PC-9 (cell line): Measurements from ENCODE around the gene SHROOM3. TPM values are rescaled to one million over a fixed set of nuclear protein-coding genes. Genes with fewer than 3 reads are reported as not detected.

Source experiments
- BruUV-seq: library from RNA; stranded (reverse); fragments of 400-500 nt; replicated peaks from 2 replicates; lab custom pipeline; 2021; lab: Mats Ljungman, UMichigan
- CTCF ChIA-PET: fragments of 300-600 bp; sonication (Branson Sonifier 250); formaldehyde crosslinking; loops from one replicate; lab custom pipeline; 2022; ENCODE audit warnings: antibody characterized with exemption; lab: Charles Lee
- POLR2A ChIA-PET: fragments of 300-600 bp; sonication (Branson Sonifier 250); formaldehyde crosslinking; loops from one replicate; lab custom pipeline; 2022; ENCODE audit warnings: antibody characterized with exemption; ENCODE audit not compliant: unreplicated experiment; lab: Charles Lee
- DNase-seq, 2 experiments: peaks; one replicate each; pipeline versions ENCODE4 v3.0.0 to v3.0.0-alpha.2; 2015 to 2022; ENCODE audit warnings: mixed read lengths in 1 of 2
- H2AFZ ChIP-seq: fragments of 200-600 bp; sonication (generic); 2 replicates; pipeline ENCODE4 v1.8.1; 2017; ENCODE audit warnings: antibody characterized with exemption
- H3F3A ChIP-seq: fragments of 200-600 bp; sonication (generic); 2 replicates; pipeline ENCODE4 v1.8.1; 2017; ENCODE audit warnings: antibody characterized with exemption, mild to moderate bottlenecking, low read depth; ENCODE audit not compliant: insufficient read depth
- H3K27ac ChIP-seq: fragments of 200-600 bp; sonication (generic); 2 replicates; pipeline ENCODE4 v1.6.1; 2016; ENCODE audit warnings: mixed run types
- H3K27me3 ChIP-seq: fragments of 200-600 bp; sonication (generic); 2 replicates; pipeline ENCODE4 v1.6.1; 2016; ENCODE audit warnings: low read depth, mixed run types; ENCODE audit not compliant: insufficient read depth
- H3K36me3 ChIP-seq: fragments of 200-600 bp; sonication (generic); 2 replicates; pipeline ENCODE4 v1.6.1; 2016; ENCODE audit warnings: low read depth, mixed run types
- H3K4me1 ChIP-seq: fragments of 200-600 bp; sonication (generic); replicated peaks from 2 replicates; pipeline ENCODE4 v1.6.1; 2016; ENCODE audit warnings: mixed run types; ENCODE audit not compliant: insufficient read depth
- H3K4me2 ChIP-seq: fragments of 200-600 bp; sonication (generic); 2 replicates; pipeline ENCODE4 v1.6.1; 2017; ENCODE audit warnings: mixed run types
- H3K4me3 ChIP-seq: fragments of 200-600 bp; sonication (generic); 2 replicates; pipeline ENCODE4 v1.6.1; 2016; ENCODE audit warnings: mixed run types
- H3K79me2 ChIP-seq: fragments of 200-600 bp; sonication (generic); 2 replicates; pipeline ENCODE4 v1.6.1; 2017; ENCODE audit warnings: low read depth, mixed run types
- H3K9me2 ChIP-seq: fragments of 200-600 bp; sonication (generic); 2 replicates; pipeline ENCODE4 v1.8.1; 2017; ENCODE audit warnings: mild to moderate bottlenecking; ENCODE audit not compliant: insufficient read depth
- H3K9me3 ChIP-seq: fragments of 200-600 bp; sonication (generic); 2 replicates; pipeline ENCODE4 v1.8.1; 2016; ENCODE audit warnings: low read depth; ENCODE audit not compliant: insufficient read depth
- H4K20me1 ChIP-seq: fragments of 200-600 bp; sonication (generic); 2 replicates; pipeline ENCODE4 v1.8.1; 2017; ENCODE audit not compliant: insufficient read depth
- EZH2 ChIP-seq: fragments of 200-600 bp; sonication (generic); IDR thresholded peaks from 2 replicates; pipeline ENCODE4 v1.8.0; 2017; ENCODE audit warnings: antibody characterized with exemption, low read depth
- intact Hi-C: fragments of 100-400 bp; cut with micrococcal nuclease; formaldehyde crosslinking; loops from one replicate; pipeline ENCODE4 v1.10.0; 2022; ENCODE audit not compliant: unreplicated experiment
- total RNA-seq: library from RNA; stranded (reverse); gene quantifications from 2 replicates; pipeline ENCODE4 v1.2.3, GENCODE V29; 2021
- TF ChIP-seq, protein P1 (sequence below): fragments of 200-600 bp; sonication (generic); conservative IDR thresholded peaks from 2 replicates; pipeline ENCODE4 v1.6.1; 2017; ENCODE audit warnings: mixed run types, antibody characterized with exemption, mild to moderate bottlenecking, moderate library complexity

SHROOM3 gene
- total RNA-seq, 1 experiment from 2014 or later = 44.3 TPM

DNA sequence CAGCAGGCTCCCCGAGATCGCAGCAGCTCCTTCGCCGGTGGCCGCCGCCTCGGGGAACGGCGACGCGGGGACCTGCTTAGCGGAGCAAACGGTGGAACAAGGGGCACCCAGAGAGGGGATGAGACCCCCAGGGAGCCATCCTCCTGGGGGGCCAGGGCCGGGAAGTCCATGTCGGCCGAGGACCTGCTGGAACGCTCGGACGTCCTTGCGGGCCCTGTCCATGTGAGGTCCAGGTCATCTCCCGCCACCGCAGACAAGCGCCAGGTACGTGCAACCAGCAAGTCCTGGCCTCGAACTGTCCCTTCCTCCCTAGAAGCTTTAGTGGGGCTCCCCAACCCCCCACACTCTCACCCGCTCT is 306.6 kb downstream of the SHROOM3 start:
- Histone ChIP-seq H2AFZ (no peak overlapping the region), H3F3A (no peaks in the 10 kb centered on the region; the same call in 1 of the 2 replicates), H3K27ac (no peak overlapping the region), H3K4me1 (no peaks in the 10 kb centered on the region), H3K9me3 (no peaks in the 10 kb centered on the region), H3K4me2 (no peak overlapping the region), H3K4me3 (no peak overlapping the region), H3K36me3 (no peaks in the 10 kb centered on the region; the same call in 1 of the 2 replicates), H3K79me2 (peaks cover 26% of the 10 kb centered on the region; the same call in 1 of the 2 replicates), H3K9me2 (no peaks in the 10 kb centered on the region), H4K20me1 (peaks cover 7% of the 10 kb centered on the region; the same call in 1 of the 2 replicates), H3K27me3 (no peaks in the 10 kb centered on the region)
- DNase-seq = no peak
- ChIA-PET CTCF (no interaction called here), POLR2A (no interaction called here)
- no TSS peak for BruUV-seq
- intact Hi-C loops = no loop called here
- TF ChIP-seq EZH2 = no peak
- TF ChIP-seq, protein P1, sequence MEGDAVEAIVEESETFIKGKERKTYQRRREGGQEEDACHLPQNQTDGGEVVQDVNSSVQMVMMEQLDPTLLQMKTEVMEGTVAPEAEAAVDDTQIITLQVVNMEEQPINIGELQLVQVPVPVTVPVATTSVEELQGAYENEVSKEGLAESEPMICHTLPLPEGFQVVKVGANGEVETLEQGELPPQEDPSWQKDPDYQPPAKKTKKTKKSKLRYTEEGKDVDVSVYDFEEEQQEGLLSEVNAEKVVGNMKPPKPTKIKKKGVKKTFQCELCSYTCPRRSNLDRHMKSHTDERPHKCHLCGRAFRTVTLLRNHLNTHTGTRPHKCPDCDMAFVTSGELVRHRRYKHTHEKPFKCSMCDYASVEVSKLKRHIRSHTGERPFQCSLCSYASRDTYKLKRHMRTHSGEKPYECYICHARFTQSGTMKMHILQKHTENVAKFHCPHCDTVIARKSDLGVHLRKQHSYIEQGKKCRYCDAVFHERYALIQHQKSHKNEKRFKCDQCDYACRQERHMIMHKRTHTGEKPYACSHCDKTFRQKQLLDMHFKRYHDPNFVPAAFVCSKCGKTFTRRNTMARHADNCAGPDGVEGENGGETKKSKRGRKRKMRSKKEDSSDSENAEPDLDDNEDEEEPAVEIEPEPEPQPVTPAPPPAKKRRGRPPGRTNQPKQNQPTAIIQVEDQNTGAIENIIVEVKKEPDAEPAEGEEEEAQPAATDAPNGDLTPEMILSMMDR = no peak

DNA sequence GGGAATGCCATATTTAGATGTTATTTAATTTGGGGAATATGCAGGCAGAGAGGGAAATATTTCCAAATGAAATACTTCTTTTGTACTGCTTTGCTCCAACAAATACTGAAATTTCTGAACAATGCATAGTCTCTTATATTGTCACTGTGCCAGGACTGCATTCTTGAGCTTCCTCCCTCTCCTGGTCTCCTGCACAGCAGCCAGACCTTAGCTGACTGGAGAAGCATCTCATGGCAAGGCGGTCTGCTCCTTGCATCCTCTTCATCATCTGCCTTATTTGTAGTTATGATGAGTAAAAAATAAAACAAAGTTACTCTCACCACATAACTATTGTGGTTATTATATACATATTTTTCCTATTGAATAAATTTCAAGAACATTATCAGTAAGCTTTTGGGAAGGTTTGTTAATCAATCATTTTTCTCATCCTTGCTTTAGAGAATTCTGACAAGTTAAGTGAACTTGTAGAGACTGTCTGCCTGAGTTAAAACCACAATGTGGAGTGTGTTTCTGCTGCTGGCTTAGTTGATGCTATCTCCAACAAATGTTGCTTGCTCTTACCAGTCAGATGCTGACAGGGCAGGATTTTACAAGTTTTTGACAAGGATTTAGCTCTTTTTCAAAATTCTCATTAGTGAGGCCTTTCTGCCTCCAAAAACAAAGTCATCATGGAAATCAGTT is 309.4 kb downstream of the SHROOM3 start:
- Histone ChIP-seq H3K9me2 (no peaks in the 10 kb centered on the region), H3K79me2 (peaks cover 14% of the 10 kb centered on the region), H3K36me3 (no peaks in the 10 kb centered on the region; the same call in 1 of the 2 replicates), H3K4me2 (no peak overlapping the region), H3K27ac (no peak overlapping the region), H3K27me3 (no peaks in the 10 kb centered on the region), H3K9me3 (no peaks in the 10 kb centered on the region), H2AFZ (no peak overlapping the region), H3K4me3 (no peak overlapping the region), H3K4me1 (peaks cover 5% of the 10 kb centered on the region; the same call in 1 of the 2 replicates), H3F3A (peaks cover 7% of the 10 kb centered on the region), H4K20me1 (peaks cover 7% of the 10 kb centered on the region; the same call in 1 of the 2 replicates)
- TF ChIP-seq, protein P1 = no peak
- TF ChIP-seq EZH2 = no peak
- ChIA-PET CTCF (interaction anchor here (0.6 to 0.7 kb wide), 2 partner anchors 301 to 459 kb away, joined by 3 to 17 read pairs; no protein-coding TSS in a partner anchor), POLR2A (no interaction called here)
- no TSS peak for BruUV-seq
- peak in 1 of 2 experiments; percentile 8 for DNase-seq
- intact Hi-C loops = no loop called here

DNA sequence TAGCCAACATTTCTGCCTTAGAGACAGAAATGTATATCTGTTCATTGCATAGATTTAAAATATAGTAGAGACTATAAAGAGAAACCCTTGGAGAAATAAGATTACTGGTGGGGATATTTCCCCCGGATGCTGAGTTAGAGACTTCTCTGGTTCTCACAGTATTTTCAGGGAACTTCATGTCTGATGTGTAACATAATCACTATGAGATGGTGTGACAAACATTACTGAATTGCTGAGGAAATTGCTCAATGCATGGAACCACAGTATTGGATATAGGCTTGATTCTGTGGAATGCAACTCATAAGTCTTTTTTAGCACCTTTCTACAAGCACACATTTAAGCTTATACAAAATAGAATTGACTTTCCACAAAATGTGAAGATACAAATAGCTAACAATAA is 310.2 kb downstream of the SHROOM3 start:
- Histone ChIP-seq H2AFZ (no peak overlapping the region), H3K79me2 (peaks cover 14% of the 10 kb centered on the region), H3K36me3 (peaks cover 7% of the 10 kb centered on the region; the same call in 1 of the 2 replicates), H3K9me2 (no peaks in the 10 kb centered on the region), H3K4me3 (no peak overlapping the region), H3K27me3 (no peaks in the 10 kb centered on the region), H3K4me1 (peaks cover 5% of the 10 kb centered on the region; the same call in 1 of the 2 replicates), H3K4me2 (no peak overlapping the region), H3K27ac (no peak overlapping the region), H3F3A (peaks cover 7% of the 10 kb centered on the region), H3K9me3 (no peaks in the 10 kb centered on the region), H4K20me1 (peaks cover 7% of the 10 kb centered on the region; the same call in 1 of the 2 replicates)
- POLR2A ChIA-PET = no interaction called here
- intact Hi-C loops = loop anchor here (5.0 kb wide), 2 partner anchors 233 to 313 kb away; no protein-coding TSS in a partner anchor
- BruUV-seq = no TSS peak
- no peak for DNase-seq
- TF ChIP-seq, protein P1 = no peak
- TF ChIP-seq EZH2 = no peak
- CTCF ChIA-PET = interaction anchor here (0.6 kb wide), 1 partner anchor 300 kb away, joined by 17 read pairs; no protein-coding TSS in a partner anchor
